Activated naive CD4-positive, alpha-beta T cell treated with anti-CD3 and anti-CD28 coated beads, Interleukin-2, amount 10 ng/mL, durations not matched to agents 7 days and 5 days (primary cell): ENCODE measurements around the gene PTPN5.

ENCODE experiments used
- CTCF ChIA-PET: fragments of 350-600 bp; sonication (Branson Sonifier 250); formaldehyde crosslinking; loops from one replicate; lab custom pipeline; 2021; ENCODE audit warnings: antibody characterized with exemption; lab: Charles Lee
- DNase-seq: peaks from one replicate; pipeline ENCODE4 v3.0.0-alpha.2; 2020
- H3K27ac Mint-ChIP-seq: one replicate; pipeline ENCODE4 v1.8.0; 2021; ENCODE audit warnings: mild to moderate bottlenecking, moderate library complexity, mixed read lengths
- H3K27me3 Mint-ChIP-seq: one replicate; pipeline ENCODE4 v1.8.0; 2021; ENCODE audit warnings: mild to moderate bottlenecking, mixed read lengths
- H3K36me3 Mint-ChIP-seq: one replicate; pipeline ENCODE4 v1.8.0; 2021; ENCODE audit warnings: mixed read lengths
- H3K4me1 Mint-ChIP-seq: one replicate; pipeline ENCODE4 v1.8.0; 2021; ENCODE audit warnings: mixed read lengths
- H3K4me3 Mint-ChIP-seq: one replicate; pipeline ENCODE4 v1.8.0; 2021; ENCODE audit warnings: mild to moderate bottlenecking, moderate library complexity, mixed read lengths
- H3K9me3 Mint-ChIP-seq: one replicate; pipeline ENCODE4 v1.8.0; 2021; ENCODE audit warnings: mixed read lengths

Gene PTPN5

DNA sequence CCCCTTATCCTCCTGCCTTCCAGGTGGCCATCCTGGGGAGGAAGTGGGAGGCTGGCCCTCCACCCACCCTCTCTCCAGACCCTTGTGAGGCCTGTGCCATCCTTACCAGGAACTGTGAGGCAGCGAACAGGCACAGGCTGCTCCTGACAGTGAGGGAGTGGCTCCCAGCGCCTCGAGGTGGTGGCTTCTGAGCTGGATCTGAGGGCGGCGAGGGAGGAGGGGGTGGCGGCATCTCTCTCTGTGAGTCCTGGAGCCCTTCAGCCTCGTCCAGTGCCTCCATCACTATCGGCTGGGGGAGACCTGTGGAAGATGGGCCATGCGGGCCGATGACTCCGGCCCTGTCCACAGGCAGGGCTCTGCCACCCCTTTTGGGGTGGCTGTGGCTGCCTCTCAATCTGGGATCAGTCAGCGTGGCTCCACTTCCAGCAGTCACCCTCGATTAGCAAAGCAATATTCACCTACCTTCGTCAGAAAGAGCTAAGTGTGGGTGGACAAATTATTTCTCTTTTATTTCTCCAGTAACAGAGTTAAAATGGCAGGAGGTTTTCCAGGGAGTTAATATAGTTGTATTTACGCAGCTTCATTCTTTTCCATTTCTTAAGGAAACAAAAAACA is 47.6 kb downstream of the PTPN5 start:
- Mint-ChIP-seq H3K4me3 (no peak overlapping the region), H3K9me3 (no peaks in the 10 kb centered on the region), H3K36me3 (no peaks in the 10 kb centered on the region), H3K27ac (no peak overlapping the region), H3K4me1 (no peaks in the 10 kb centered on the region), H3K27me3 (peaks cover 7% of the 10 kb centered on the region)
- CTCF ChIA-PET = interaction anchor here (0.6 to 4.4 kb wide), 5 partner anchors 9 to 204 kb away, joined by 3 to 22 read pairs (median 3); no protein-coding TSS in a partner anchor
- no peak for DNase-seq

DNA sequence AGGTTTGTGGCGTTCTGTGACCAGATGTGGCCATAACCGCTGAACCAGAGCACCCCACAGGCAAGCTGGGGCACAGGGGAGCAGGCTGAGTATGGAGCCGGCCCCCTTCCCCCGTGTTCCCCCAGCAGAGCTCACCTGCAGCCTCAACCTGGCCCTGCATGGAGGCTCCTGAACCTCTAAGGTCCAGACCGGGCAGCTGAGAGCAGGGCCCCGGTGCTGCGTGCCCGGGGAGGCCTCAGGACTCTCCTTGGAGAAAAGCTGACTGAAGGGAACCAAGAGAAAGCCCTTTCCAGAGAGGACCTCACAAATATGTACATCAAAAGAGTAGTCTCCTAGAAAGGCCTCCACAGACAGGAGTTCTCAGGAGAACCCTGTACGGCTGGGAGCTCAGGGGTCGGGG is 48.2 kb downstream of the PTPN5 start:
- Mint-ChIP-seq H3K27ac (no peak overlapping the region), H3K27me3 (peaks cover 9% of the 10 kb centered on the region), H3K9me3 (no peaks in the 10 kb centered on the region), H3K4me3 (no peak overlapping the region), H3K4me1 (no peaks in the 10 kb centered on the region), H3K36me3 (no peaks in the 10 kb centered on the region)
- no peak for DNase-seq
- CTCF ChIA-PET = interaction anchor here (0.6 to 4.4 kb wide), 5 partner anchors 9 to 203 kb away, joined by 3 to 22 read pairs (median 5); no protein-coding TSS in a partner anchor

DNA sequence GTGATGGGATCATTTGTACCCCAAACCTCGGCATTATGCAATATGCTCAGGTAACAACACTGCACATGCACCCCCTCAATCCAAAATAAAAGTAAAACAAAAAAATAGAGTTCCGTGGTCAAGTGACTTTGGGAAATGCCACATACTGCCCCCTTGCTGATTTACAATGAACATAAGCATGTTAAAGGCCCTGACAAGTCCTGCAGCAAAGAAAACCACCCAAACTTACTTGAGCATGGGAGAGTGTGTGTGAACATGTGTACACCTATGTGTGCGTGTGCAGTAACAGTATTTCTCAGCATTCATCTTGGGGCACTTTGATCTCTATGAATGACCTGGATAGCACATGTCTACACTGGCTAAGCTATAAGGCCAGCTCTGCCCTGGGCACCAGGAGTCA is 49.8 kb downstream of the PTPN5 start:
- CTCF ChIA-PET = interaction anchor here (1.0 to 4.4 kb wide), 5 partner anchors 10 to 627 kb away, joined by 3 to 22 read pairs (median 7); no protein-coding TSS in a partner anchor
- Mint-ChIP-seq H3K27ac (no peak overlapping the region), H3K36me3 (no peaks in the 10 kb centered on the region), H3K27me3 (peaks cover 12% of the 10 kb centered on the region), H3K4me1 (no peaks in the 10 kb centered on the region), H3K9me3 (no peaks in the 10 kb centered on the region), H3K4me3 (no peak overlapping the region)
- no peak for DNase-seq

DNA sequence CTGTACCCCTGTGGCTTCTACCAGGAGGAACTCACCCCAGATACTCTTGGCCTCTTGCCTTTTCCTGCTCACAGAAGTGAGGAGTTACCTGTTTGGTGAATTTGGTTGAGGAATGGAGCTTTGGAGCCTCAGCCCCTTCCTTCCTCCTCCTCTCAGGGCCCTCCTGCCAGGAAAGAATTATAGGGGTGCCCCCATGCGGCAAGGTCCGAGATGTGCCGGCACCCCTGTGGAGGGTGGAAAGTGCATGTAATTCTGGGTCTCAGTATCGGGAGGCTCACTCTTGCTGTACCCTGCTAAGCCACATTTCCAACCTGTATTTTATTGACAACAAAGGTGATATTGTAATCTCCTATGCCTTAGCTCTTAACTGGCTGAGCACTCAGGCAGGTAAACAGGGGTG is 51.9 kb downstream of the PTPN5 start:
- Mint-ChIP-seq H3K4me1 (no peaks in the 10 kb centered on the region), H3K27me3 (peaks cover 13% of the 10 kb centered on the region), H3K27ac (no peak overlapping the region), H3K36me3 (no peaks in the 10 kb centered on the region), H3K9me3 (no peaks in the 10 kb centered on the region), H3K4me3 (no peak overlapping the region)
- CTCF ChIA-PET = interaction anchor here (0.6 to 2.5 kb wide), 11 partner anchors 9 to 625 kb away, joined by 3 to 8 read pairs (median 4); no protein-coding TSS in a partner anchor
- no peak for DNase-seq

DNA sequence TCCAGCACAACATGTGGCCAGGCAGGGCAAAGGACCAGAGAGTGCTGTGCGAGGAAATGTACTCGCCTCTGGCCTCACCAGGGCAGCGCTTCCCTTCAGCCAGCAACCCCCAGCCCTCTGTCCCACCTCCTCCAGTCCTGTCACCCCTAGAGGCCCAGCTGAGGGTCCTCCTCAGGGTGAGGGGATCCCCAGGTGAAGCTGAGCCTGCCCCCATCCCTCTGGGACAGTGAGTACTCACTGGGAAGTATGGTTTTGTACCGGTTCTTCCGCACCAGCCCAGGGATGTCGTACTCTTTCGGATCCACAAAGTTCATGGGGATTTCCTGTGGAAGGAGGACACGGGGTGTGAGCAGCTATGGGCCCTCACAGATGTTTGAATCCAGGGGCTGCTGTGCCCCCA is 54.0 kb downstream of the PTPN5 start:
- Mint-ChIP-seq H3K27ac (no peak overlapping the region), H3K9me3 (no peaks in the 10 kb centered on the region)
- CTCF ChIA-PET = interaction anchor here (1.8 kb wide), 1 partner anchor 16 kb away, joined by 8 read pairs; no protein-coding TSS in a partner anchor

DNA sequence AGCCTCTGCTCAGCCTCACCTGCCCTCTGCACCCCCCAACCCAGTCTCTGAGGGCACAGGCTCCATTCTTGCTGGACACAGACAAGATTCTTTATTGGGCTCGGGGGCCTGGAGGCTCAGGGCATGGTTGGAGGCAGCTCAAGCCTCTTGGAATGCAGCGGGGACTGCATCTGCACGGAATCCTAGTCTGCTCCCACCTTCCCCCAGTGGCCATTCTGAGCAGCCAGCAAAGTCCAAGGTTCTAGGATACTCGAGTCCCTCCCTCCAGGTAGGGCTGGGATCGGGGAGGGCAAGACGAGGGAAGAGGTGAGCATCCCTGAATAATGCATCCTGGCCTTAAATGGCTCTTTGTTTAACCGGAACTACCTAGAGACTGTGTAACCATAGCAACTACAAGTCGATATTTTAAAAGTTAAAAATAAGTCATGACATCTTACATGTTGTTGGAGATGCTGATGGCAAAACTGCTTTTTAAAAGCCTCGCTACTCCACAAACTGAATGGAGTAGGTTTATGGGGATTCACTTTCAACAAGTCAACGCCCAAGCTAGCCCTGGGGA is 54.9 kb downstream of the PTPN5 start:
- peaks cover 13% of the 10 kb centered on the region for H3K27me3 Mint-ChIP-seq
- CTCF ChIA-PET = interaction anchor here (1.8 kb wide), 1 partner anchor 15 kb away, joined by 8 read pairs; no protein-coding TSS in a partner anchor
- DNase-seq = no peak

More for the DNA sequence above, 54.0 kb downstream of the PTPN5 start:
- Mint-ChIP-seq H3K27me3 (peaks cover 13% of the 10 kb centered on the region), H3K4me1 (no peaks in the 10 kb centered on the region), H3K36me3 (no peaks in the 10 kb centered on the region), H3K4me3 (no peak overlapping the region)
- no peak for DNase-seq

DNA sequence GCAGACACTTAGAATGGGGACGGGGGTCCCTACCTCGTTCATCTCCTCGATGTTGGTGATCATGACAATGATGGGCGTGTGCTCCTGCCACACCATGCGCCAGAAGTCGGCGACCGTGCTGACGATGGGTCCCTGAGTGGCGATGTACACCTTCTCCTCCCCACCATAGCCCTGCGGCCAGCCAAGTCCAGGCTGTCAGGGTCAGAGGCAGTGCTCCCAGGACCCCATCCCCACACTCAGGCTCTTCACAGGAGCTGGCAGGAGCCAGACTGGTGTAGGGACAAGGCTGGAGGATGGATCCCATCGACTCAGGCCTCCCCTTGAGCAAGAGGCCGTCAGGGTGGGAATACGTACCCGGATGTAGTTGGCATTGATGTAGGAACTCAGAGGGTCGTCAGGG is 58.4 kb downstream of the PTPN5 start:
- no peak overlapping the region for H3K4me3 Mint-ChIP-seq
- H3K4me1 Mint-ChIP-seq = no peaks in the 10 kb centered on the region
- CTCF ChIA-PET = interaction anchor here (0.9 to 3.3 kb wide), 5 partner anchors 10 to 192 kb away, joined by 4 to 49 read pairs (median 22); no protein-coding TSS in a partner anchor
- H3K27me3 Mint-ChIP-seq = peaks cover 6% of the 10 kb centered on the region
- no peak for DNase-seq
- no peak overlapping the region for H3K27ac Mint-ChIP-seq
- no peaks in the 10 kb centered on the region for H3K9me3 Mint-ChIP-seq
- H3K36me3 Mint-ChIP-seq = no peaks in the 10 kb centered on the region

More for the DNA sequence above, 54.9 kb downstream of the PTPN5 start:
- H3K4me3 Mint-ChIP-seq = no peak overlapping the region
- no peaks in the 10 kb centered on the region for H3K9me3 Mint-ChIP-seq
- no peaks in the 10 kb centered on the region for H3K36me3 Mint-ChIP-seq
- H3K27ac Mint-ChIP-seq = no peak overlapping the region
- H3K4me1 Mint-ChIP-seq = no peaks in the 10 kb centered on the region

DNA sequence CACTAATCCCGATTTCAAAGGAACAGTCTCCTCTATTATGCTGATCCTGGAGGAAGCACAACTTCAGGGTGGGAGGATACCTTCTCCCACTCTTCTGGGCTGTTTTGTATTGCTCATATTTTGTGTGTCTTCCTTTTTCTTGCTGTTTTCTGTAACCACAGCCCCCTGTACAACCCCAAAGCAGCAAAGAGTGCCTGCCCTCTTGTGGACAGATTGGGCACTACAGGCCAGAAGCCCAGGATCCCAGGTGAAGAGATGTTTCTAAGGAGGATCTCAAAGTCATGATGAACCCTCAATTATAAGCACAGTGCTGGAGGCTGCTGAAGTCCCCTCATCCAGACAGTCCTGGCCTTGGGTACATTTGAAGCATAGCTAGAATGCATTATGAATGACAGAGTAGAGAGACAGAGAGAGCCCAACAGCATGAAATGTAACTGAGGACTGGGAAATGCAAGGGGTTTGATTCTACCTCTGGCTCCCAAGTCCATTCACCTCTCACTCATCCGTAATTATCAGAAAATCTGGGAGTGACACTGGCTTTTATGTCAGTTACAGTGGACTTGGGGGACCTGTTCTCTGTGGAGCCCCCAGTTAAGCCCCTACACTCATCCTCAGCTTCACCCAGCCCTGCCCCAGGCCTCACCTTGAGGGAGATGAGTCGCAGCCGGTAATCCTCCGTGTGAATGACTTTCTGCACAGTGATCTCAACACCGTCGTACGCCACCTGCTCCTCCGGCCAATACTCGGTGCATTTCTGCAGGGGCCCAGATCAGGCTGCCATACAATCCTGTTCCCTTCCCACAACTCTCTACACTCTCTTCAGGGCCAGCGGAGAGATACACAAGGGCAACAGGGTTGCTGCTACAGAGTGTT is 59.4 kb downstream of the PTPN5 start:
- Mint-ChIP-seq H3K4me3 (no peak overlapping the region), H3K27ac (no peak overlapping the region), H3K4me1 (peaks cover 3% of the 10 kb centered on the region), H3K9me3 (no peaks in the 10 kb centered on the region), H3K36me3 (no peaks in the 10 kb centered on the region), H3K27me3 (peaks cover 10% of the 10 kb centered on the region)
- CTCF ChIA-PET = interaction anchor here (0.7 to 3.3 kb wide), 17 partner anchors 11 to 617 kb away, joined by 3 to 49 read pairs (median 5); no protein-coding TSS in a partner anchor
- DNase-seq = peak; percentile 77

DNA sequence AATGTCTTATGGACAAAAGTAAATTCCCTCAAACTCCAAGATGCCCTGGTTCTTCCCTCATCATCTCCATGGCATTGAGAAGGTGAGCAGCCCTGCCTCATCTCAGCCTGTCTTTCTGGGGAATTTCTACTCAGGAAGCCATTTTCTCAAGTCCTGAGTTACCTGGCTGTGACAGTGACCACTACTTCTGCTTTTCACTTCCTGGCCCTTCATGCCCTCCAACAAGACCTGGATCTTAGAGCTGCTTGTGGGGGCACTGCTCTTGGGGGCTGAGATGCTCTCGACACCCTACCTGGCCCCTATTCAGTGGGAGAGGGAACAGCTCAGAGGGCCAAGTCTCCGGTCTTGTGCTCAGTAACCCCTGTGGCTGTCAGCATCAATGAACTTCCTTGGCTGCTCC is 60.2 kb downstream of the PTPN5 start:
- Mint-ChIP-seq H3K4me1 (peaks cover 3% of the 10 kb centered on the region), H3K36me3 (no peaks in the 10 kb centered on the region), H3K9me3 (no peaks in the 10 kb centered on the region), H3K4me3 (no peak overlapping the region), H3K27me3 (peaks cover 8% of the 10 kb centered on the region), H3K27ac (no peak overlapping the region)
- DNase-seq = no peak
- CTCF ChIA-PET = interaction anchor here (0.6 to 3.3 kb wide), 23 partner anchors 10 to 629 kb away, joined by 3 to 49 read pairs (median 4); no protein-coding TSS in a partner anchor

DNA sequence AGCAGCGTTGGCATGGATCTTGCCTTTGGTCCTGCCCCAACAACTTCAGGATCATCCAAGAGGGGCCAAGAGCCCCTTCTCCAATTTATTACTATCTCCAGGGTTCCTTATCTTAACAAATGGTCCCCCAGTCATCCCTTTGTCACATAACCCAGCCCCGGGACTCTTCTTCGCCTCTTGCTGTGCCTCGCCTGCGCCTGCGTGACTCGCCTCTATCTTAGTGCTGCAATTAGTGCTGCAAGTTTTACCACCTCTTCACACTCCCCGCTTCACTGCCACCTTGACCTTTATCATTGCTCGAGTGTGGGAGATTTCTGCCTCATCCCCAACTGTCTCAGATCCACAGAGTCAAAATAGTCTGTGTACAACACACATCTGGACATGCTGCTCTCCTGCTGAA is 61.6 kb downstream of the PTPN5 start:
- H3K4me1 Mint-ChIP-seq = peaks cover 3% of the 10 kb centered on the region
- no peak overlapping the region for H3K4me3 Mint-ChIP-seq
- no peak overlapping the region for H3K27ac Mint-ChIP-seq
- H3K9me3 Mint-ChIP-seq = no peaks in the 10 kb centered on the region
- CTCF ChIA-PET = interaction anchor here (1.2 to 3.3 kb wide), 6 partner anchors 9 to 189 kb away, joined by 3 to 49 read pairs (median 16); no protein-coding TSS in a partner anchor
- DNase-seq = no peak
- H3K27me3 Mint-ChIP-seq = peaks cover 14% of the 10 kb centered on the region
- no peaks in the 10 kb centered on the region for H3K36me3 Mint-ChIP-seq

DNA sequence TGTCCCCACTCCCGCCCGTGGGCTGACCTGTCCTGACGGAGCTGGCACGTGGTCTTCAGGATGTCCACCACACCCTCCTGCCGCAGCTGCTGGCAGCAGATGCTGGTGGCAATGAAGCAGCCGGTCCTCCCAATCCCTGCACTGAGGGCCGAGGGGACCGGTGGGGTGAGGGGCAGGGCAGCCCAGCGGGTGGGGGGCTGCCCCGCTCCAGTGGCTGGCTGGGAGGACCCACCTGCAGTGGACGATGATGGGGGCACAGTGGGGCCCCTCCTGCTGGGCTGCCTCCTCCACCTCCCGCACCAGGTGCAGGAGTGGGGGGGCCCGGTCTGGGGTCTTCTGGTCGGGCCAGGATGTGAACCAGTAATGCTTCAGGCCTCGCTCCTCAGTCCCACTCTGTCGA is 62.2 kb downstream of the PTPN5 start:
- Mint-ChIP-seq H3K27ac (no peak overlapping the region), H3K36me3 (no peaks in the 10 kb centered on the region), H3K9me3 (no peaks in the 10 kb centered on the region), H3K4me3 (no peak overlapping the region), H3K4me1 (peaks cover 3% of the 10 kb centered on the region), H3K27me3 (peaks cover 18% of the 10 kb centered on the region)
- DNase-seq = no peak
- CTCF ChIA-PET = interaction anchor here (1.4 to 2.9 kb wide), 3 partner anchors 10 to 189 kb away, joined by 3 to 13 read pairs (median 4); no protein-coding TSS in a partner anchor

DNA sequence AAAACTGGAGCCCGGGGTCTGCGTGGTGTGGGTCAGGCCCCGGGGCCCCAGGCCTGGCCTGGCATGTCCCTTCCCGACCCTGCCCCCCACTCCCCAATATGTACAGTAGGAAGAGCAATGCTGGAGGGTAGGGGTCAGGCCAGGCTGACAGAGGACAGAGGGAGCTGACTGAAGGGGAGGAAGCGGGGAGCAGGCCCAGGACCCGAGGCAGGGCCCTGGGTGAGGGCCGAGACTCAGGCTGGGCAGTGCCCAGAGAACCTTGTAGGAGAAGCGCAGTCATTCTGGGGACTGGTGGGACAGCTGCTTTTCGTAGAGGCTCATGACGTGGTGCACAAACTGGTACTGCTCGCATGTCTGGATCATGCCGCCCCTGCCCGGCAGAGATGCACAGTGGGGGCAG is 62.9 kb downstream of the PTPN5 start:
- no peak overlapping the region for H3K4me3 Mint-ChIP-seq
- no peaks in the 10 kb centered on the region for H3K9me3 Mint-ChIP-seq
- DNase-seq = no peak
- H3K27ac Mint-ChIP-seq = no peak overlapping the region
- H3K36me3 Mint-ChIP-seq = no peaks in the 10 kb centered on the region
- H3K27me3 Mint-ChIP-seq = peaks cover 23% of the 10 kb centered on the region
- H3K4me1 Mint-ChIP-seq = peaks cover 3% of the 10 kb centered on the region
- CTCF ChIA-PET = interaction anchor here (0.6 to 2.9 kb wide), 10 partner anchors 11 to 485 kb away, joined by 3 to 13 read pairs (median 3); partner anchors contain the start of gene SPTY2D1

DNA sequence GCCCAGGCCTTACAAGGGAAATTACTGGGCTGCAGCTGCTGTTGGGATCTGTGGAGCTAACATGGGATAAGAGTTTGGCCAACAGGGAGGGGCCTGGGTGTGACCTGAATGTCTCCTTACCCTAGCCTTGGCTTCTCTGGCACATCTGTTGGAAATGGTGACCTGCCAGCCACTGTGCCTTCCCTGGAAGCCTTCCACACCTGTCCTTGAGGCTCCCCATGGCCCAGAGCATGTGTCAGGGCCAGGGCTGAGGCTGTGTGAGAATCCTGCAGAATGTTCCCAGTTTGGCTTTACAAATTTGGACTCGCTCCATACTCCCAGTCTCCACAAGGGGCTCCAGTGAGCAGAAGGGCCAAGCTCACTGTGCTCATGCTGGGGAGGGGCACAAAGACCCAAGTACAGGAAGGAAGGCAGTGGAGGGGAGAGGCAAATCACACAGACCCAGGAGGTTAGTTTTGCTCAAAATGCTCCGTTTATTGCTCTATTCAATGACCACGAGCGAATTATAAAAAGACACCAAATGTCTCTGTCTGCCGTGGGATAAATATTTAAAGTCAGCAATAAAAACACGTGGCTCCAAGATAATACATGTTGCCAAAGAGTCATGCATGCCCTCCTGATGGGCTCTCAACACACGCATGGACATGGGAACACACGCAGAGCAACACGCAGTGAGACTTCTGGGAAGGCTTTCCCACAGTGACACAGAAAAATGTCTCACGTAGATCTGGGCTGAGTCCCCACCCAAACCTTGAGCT is 63.9 kb downstream of the PTPN5 start:
- Mint-ChIP-seq H3K4me1 (peaks cover 3% of the 10 kb centered on the region), H3K27me3 (peaks cover 29% of the 10 kb centered on the region), H3K4me3 (no peak overlapping the region), H3K36me3 (no peaks in the 10 kb centered on the region), H3K9me3 (no peaks in the 10 kb centered on the region), H3K27ac (no peak overlapping the region)
- peak; percentile 64 for DNase-seq
- CTCF ChIA-PET = interaction anchor here (0.6 to 2.9 kb wide), 14 partner anchors 10 to 484 kb away, joined by 3 to 13 read pairs (median 3); partner anchors contain the start of gene SPTY2D1
